Endometrium (tissue), 2 donors: ENCODE data around the gene BHLHA9.
"Not testable (repeated sequence)": the region's sequence is repeated elsewhere in the genome, so short reads cannot be mapped to it uniquely, and the experiment has no call there.

Experiments used
- FAIRE-seq: peaks from 2 replicates; lab custom pipeline; 2012; peaks lifted over from hg19 to GRCh38; lab: Jason Lieb, UNC
- donor health status: control.
- donor health status: control.

The BHLHA9 gene

DNA sequence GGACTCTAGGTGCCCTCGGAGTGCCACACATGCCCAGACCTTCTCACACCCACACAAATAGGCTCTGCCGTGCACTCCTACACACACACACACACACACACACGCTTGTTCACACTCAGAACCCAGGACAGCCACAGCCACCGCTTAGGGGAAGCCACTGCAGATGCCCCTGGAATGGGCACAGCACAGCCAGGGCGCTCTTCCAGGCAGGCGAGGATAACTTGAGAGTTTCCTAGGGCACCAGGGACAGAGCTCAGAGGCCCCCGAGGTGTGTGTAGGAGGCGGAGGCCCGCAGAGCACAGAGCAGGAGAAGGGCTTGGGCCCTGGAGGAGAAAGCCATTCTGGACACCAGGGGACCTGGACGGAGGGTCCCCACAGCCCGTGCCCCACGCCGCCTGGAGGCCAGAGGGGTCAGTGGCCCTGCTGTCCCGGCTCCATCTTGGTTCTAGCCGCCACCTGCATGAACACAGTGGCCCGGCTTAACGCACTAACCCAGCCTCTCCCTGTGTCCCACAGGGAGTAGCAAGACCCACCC, 30.2 kb downstream of the BHLHA9 start:
- FAIRE-seq = no peak

DNA sequence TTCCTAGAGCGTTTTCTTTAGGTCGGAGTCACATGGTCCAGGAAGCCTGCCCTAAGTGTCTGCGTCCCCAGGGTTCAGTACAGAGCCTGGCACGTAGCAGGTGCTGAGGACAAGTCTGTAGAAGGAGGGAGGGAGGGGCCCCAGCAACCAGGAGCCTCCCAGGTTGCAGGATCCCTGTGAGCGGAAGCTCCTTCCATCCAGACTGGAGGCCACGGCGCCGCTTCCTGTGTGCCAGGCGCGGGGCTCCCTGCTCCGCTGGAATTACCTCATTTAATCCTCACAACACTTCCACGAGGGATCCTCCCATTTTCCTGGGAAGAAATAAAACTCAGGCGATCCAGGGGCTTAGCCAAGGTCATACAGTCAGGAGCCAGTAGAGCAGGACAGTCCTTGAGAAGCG, 31.3 kb downstream of the BHLHA9 start:
- no peak for FAIRE-seq

DNA sequence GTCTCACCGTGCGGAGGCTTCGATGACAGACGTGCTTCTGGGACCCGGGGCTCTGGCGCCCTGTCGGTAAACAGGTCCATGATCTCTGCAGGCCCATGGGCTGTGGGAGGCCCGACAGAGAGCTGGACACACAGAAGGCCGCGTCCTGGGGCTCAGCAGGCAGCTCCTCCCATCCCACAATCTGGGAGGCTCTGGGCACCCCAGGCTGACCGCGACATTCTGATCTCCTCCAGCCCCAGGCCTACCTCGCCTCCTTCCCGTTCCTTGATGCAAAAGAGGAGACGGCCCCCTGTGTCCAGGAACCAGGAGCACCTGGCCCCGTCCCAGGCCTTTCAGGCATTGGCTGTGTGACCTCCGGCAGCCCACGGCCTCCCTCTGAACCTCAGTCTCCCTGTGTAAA, 32.5 kb downstream of the BHLHA9 start:
- FAIRE-seq = no peak

DNA sequence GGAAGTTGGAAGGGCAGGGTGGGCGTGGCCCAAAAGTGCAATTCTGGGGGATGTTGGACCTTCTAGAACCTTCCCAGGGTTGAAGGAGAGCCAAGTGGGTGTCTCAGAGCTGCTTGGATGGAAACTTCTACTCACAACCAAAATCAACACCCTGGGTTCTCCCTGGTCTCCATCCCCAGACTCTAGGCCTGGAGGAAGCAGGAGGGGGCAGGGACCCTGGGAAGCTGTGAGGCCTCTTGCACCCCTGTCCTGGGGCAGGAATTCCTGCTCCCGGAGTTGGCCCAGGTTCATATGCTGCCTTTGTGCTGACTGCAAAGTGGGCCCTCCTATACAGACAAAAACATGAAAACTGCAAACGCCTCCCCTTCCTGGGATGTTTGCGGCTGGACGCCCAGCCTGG, 34.3 kb downstream of the BHLHA9 start:
- FAIRE-seq = no peak

DNA sequence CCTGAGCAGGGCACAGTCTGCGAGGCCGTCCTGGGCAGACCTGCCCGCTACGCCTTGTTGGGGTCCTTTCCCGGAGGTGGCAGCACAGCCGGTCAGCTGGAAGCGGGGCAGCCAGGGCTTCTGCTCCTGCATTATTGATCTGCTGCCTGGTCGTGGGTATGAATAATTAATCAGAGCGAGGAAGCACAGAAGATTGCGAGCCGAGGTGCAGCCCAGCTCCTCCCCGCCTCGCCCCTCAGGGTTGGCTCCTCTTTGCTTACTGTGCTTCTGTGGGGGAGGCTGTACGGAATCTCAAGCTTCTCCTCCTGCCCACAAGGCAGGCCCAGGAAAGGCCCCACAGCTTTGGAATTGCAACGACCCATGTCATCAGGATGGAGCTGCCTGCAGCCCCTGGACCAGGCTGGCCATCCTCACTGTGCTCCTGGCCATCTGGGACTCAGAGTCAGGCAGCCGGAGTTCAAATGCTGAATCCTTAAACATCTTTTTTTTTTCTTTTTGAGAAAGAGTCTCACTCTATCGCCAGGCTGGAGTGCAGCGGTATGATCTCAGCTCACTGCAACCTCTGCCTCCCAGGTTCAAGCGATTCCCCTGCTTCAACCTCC, 34.8 kb downstream of the BHLHA9 start:
- FAIRE-seq = no peak

DNA sequence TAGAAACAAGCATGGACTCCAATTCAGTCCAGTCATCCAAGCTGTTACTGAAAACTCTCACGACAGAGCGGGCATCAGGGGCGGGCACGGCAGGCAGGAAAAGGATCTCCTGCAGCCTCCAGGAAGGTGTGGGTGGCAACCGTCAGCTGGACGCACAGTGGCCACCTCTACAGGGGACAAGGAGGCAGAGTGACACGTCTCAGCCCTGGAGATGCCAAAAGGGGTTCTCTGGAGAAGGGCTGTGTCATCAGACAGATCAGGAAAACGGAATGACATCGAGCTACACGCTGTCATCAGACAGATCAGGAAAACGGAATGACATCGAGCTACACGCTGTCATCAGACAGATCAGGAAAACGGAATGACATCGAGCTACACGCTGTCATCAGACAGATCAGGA, 37.6 kb downstream of the BHLHA9 start:
- FAIRE-seq = not testable (repeated sequence)

DNA sequence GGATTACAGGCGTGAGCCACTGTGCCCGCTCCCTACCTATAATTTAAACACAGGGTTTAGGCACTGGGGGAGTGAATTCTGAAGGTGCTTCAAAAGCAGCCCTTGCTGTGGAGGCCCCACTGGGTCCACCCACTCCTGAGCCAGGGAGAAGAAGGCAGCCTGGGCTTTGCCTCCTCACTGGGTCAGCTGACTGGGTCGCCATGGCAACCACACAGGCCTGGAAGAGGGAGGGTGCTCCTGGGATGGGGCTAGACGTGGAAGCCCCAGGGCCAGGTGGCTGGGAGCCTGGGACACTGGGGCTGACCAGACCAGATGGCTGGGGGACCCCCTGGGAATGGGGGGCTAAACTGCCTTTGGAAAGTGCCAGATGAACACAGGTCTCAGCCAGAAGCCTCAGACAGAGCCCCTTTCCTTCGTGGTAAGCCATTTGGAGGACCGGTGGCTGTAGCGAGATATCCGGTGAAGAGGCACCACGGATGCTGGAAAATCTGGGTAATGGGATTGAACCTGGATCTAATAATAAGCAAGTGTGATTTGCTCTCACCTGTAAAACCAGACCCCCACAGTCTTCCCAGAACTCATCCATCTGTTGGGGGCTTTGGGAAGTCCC, 42.1 kb downstream of the BHLHA9 start:
- FAIRE-seq = no peak

DNA sequence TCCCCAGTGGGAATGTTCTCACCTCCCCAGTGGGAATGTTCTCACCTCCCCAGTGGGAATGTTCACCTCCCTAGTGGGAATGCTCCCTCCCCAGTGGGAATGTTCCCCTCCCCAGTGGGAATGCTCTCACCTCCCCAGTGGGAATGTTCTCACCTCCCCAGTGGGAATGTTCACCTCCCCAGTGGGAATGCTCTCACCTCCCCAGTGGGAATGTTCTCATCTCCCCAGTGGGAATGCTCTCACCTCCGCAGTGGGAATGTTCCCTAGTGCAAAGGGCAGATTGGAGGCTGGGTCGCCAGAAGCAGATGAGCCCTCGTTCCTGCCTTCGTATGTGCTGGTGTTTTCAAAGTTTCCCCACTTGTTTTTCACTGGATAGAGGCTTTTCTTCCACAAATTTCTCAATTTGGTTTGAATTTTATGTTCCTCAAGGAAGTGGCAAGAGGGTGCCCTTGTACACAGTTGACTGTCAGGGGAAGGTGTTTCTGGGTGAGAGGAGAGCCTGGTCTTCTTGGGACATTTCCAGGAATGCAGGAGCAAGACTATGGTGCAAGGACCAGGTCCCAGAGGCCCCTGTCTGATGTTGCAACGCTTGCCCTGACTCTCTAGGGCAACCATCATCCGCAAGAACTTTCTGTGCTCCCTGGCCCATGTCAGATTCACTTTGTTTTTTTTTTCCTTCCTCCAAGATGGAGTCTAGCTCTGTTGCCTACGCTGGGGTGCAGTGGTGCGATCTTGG, 43.2 kb downstream of the BHLHA9 start:
- no peak for FAIRE-seq

DNA sequence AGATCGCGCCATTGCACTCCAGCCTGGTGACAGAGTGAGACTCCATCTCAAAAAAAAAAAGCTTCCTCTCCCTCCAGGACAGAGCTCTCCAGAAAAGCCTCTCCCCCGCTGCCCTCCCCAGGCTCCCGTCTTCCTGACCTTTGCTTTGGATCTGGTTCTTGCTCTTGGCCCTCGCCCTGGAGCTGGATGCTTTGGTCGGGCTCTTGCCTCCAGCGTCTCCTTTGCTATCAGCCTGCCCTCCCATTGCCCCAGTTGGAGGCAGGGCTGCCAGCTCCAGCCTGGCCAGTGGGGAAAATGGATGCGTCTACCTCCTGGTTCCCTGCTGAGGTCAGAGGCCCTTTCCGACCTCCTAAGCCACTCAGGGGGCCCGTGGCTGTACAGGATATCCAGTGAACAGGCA, 45.2 kb downstream of the BHLHA9 start:
- FAIRE-seq = no peak

DNA sequence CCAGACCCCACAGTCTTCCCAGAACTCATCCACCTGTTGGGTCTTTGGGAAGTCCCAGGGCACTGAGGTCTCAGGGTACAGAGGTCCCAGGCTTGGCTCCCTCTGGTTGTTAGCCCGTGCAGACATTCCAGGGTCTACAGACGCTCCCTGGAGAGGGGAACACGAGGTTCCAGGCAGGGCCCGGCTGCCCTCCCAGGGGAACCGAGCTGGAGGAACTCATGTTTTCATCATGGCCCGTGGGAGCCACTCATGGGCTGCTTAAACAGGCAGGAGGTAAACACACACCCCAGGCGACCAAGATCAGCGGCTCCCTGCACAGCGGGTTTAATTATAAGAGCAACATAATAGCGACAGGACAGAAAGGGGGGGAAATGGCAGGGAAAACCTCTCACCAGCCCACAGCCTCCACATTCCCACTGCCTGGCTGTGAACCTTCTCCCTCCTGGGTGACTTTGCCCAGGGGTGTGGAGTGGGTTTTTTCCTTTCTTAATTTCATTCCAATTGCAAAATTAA, 45.7 kb downstream of the BHLHA9 start:
- FAIRE-seq = no peak
